ENCODE data around the gene MRPL10.

Gene MRPL10

GRCh38 chr17:47808830-47809480 lies 22.4 kb downstream of the MRPL10 start:
- Histone ChIP-seq H4K20me1 (ENCODE audit: insufficient read depth, low read length) (no peaks in the 10 kb centered on the region), H3K9me3 (replicated peaks; ENCODE audit: insufficient read depth, low read length) (no peaks in the 10 kb centered on the region), H3K4me2 (ENCODE audit: low read depth, low read length) (no peak overlapping the region), H3K4me1 (ENCODE audit: low read length) (no peaks in the 10 kb centered on the region), H3K4me3 (ENCODE audit: low read length) (no peak overlapping the region), H3K9me2 (replicated peaks; ENCODE audit: insufficient read depth, low read length) (no peaks in the 10 kb centered on the region), H3F3A (ENCODE audit: insufficient read depth, low read length) (no peaks in the 10 kb centered on the region), H2AFZ (ENCODE audit: low read length) (no peak overlapping the region), H3K27ac (ENCODE audit: low read length) (no peak overlapping the region), H3K9ac (ENCODE audit: low read length) (no peak overlapping the region), H3K79me2 (ENCODE audit: low read length) (no peaks in the 10 kb centered on the region), H3K36me3 (replicated peaks; ENCODE audit: insufficient read depth, low read length) (no peaks in the 10 kb centered on the region), H3K27me3 (replicated peaks; ENCODE audit: insufficient read depth, low read length) (no peaks in the 10 kb centered on the region)
- no peak for TF ChIP-seq EZH2 (optimal IDR thresholded peaks at IDR 0.05; ENCODE audit: low read depth, low read length)
- TF ChIP-seq EZH2phosphoT487 (IDR thresholded peaks at IDR 0.05; ENCODE audit: low read length) = no peak
- no peak for TF ChIP-seq CTCF (IDR thresholded peaks at IDR 0.05; ENCODE audit: low read length)
- DNase-seq = no peak

GRCh38 chr17:47808036-47808829 lies 23.1 kb downstream of the MRPL10 start:
- H3K4me1 ChIP-seq (ENCODE audit: low read length) = no peaks in the 10 kb centered on the region
- H3K4me3 ChIP-seq (ENCODE audit: low read length) = no peak overlapping the region
- H3K27me3 ChIP-seq (replicated peaks; ENCODE audit: insufficient read depth, low read length) = no peaks in the 10 kb centered on the region
- no peaks in the 10 kb centered on the region for H3K9me2 ChIP-seq (replicated peaks; ENCODE audit: insufficient read depth, low read length)
- H3K36me3 ChIP-seq (replicated peaks; ENCODE audit: insufficient read depth, low read length) = no peaks in the 10 kb centered on the region
- DNase-seq = no peak
- no peaks in the 10 kb centered on the region for H3F3A ChIP-seq (ENCODE audit: insufficient read depth, low read length)
- H3K4me2 ChIP-seq (ENCODE audit: low read depth, low read length) = no peak overlapping the region
- no peak overlapping the region for H2AFZ ChIP-seq (ENCODE audit: low read length)
- no peaks in the 10 kb centered on the region for H3K79me2 ChIP-seq (ENCODE audit: low read length)
- no peak for TF ChIP-seq CTCF (IDR thresholded peaks at IDR 0.05; ENCODE audit: low read length)
- H4K20me1 ChIP-seq (ENCODE audit: insufficient read depth, low read length) = no peaks in the 10 kb centered on the region
- no peaks in the 10 kb centered on the region for H3K9me3 ChIP-seq (replicated peaks; ENCODE audit: insufficient read depth, low read length)
- no peak overlapping the region for H3K9ac ChIP-seq (ENCODE audit: low read length)
- no peak overlapping the region for H3K27ac ChIP-seq (ENCODE audit: low read length)

GRCh38 chr17:47807421-47807820 lies 23.9 kb downstream of the MRPL10 start:
- Histone ChIP-seq H3K4me1 (ENCODE audit: low read length) (no peaks in the 10 kb centered on the region), H3K9ac (ENCODE audit: low read length) (no peak overlapping the region), H3K79me2 (ENCODE audit: low read length) (no peaks in the 10 kb centered on the region), H2AFZ (ENCODE audit: low read length) (no peak overlapping the region), H3K36me3 (replicated peaks; ENCODE audit: insufficient read depth, low read length) (no peaks in the 10 kb centered on the region), H3K27ac (ENCODE audit: low read length) (no peak overlapping the region), H3K27me3 (replicated peaks; ENCODE audit: insufficient read depth, low read length) (no peaks in the 10 kb centered on the region), H3K4me3 (ENCODE audit: low read length) (no peak overlapping the region), H3K9me3 (replicated peaks; ENCODE audit: insufficient read depth, low read length) (no peaks in the 10 kb centered on the region), H3F3A (ENCODE audit: insufficient read depth, low read length) (no peaks in the 10 kb centered on the region), H4K20me1 (ENCODE audit: insufficient read depth, low read length) (no peaks in the 10 kb centered on the region), H3K4me2 (ENCODE audit: low read depth, low read length) (no peak overlapping the region), H3K9me2 (replicated peaks; ENCODE audit: insufficient read depth, low read length) (no peaks in the 10 kb centered on the region)
- no peak for DNase-seq
- TF ChIP-seq EZH2 (optimal IDR thresholded peaks at IDR 0.05; ENCODE audit: low read depth, low read length) = no peak
- no peak for TF ChIP-seq CTCF (IDR thresholded peaks at IDR 0.05; ENCODE audit: low read length)
- no peak for TF ChIP-seq EZH2phosphoT487 (IDR thresholded peaks at IDR 0.05; ENCODE audit: low read length)

Measured in MM.1S (cell line).